ENCODE measurements around the gene KCNAB2.

- TF ChIP-seq GABPB1 (CRISPR knock-in tag; IDR thresholded peaks at IDR 0.05) (no peak), TEAD4 (CRISPR knock-in tag; IDR thresholded peaks at IDR 0.05) (no peak), NR3C1 (CRISPR knock-in tag; conservative IDR thresholded peaks at IDR 0.05; ENCODE audit: low read depth) (no peak), ESRRA (CRISPR knock-in tag; IDR thresholded peaks at IDR 0.05; ENCODE audit: borderline replicate concordance) (no peak)
- TF ChIP-seq, protein P1, sequence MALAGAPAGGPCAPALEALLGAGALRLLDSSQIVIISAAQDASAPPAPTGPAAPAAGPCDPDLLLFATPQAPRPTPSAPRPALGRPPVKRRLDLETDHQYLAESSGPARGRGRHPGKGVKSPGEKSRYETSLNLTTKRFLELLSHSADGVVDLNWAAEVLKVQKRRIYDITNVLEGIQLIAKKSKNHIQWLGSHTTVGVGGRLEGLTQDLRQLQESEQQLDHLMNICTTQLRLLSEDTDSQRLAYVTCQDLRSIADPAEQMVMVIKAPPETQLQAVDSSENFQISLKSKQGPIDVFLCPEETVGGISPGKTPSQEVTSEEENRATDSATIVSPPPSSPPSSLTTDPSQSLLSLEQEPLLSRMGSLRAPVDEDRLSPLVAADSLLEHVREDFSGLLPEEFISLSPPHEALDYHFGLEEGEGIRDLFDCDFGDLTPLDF (CRISPR knock-in tag; IDR thresholded peaks at IDR 0.05), result no peak
- TF ChIP-seq, protein P2, sequence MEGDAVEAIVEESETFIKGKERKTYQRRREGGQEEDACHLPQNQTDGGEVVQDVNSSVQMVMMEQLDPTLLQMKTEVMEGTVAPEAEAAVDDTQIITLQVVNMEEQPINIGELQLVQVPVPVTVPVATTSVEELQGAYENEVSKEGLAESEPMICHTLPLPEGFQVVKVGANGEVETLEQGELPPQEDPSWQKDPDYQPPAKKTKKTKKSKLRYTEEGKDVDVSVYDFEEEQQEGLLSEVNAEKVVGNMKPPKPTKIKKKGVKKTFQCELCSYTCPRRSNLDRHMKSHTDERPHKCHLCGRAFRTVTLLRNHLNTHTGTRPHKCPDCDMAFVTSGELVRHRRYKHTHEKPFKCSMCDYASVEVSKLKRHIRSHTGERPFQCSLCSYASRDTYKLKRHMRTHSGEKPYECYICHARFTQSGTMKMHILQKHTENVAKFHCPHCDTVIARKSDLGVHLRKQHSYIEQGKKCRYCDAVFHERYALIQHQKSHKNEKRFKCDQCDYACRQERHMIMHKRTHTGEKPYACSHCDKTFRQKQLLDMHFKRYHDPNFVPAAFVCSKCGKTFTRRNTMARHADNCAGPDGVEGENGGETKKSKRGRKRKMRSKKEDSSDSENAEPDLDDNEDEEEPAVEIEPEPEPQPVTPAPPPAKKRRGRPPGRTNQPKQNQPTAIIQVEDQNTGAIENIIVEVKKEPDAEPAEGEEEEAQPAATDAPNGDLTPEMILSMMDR (IDR thresholded peaks at IDR 0.05), result no peak
- TF ChIP-seq, protein P3, sequence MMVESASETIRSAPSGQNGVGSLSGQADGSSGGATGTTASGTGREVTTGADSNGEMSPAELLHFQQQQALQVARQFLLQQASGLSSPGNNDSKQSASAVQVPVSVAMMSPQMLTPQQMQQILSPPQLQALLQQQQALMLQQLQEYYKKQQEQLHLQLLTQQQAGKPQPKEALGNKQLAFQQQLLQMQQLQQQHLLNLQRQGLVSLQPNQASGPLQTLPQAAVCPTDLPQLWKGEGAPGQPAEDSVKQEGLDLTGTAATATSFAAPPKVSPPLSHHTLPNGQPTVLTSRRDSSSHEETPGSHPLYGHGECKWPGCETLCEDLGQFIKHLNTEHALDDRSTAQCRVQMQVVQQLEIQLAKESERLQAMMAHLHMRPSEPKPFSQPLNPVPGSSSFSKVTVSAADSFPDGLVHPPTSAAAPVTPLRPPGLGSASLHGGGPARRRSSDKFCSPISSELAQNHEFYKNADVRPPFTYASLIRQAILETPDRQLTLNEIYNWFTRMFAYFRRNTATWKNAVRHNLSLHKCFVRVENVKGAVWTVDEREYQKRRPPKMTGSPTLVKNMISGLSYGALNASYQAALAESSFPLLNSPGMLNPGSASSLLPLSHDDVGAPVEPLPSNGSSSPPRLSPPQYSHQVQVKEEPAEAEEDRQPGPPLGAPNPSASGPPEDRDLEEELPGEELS (CRISPR knock-in tag; IDR thresholded peaks at IDR 0.05), result no peak
Measured at GRCh38 chr1:6016191-6016865, 29.4 kb upstream of the KCNAB2 start.

Data from WTC11 (cell line).